PC-3 (cell line): ENCODE results near the gene SEC23B.
"Not testable (repeated sequence)": the region's sequence is repeated elsewhere in the genome, so short reads cannot be mapped to it uniquely, and the experiment has no call there.

Source experiments
- CTCF ChIP-seq: fragments of 300-600 bp; sonication (generic); conservative IDR thresholded peaks from 2 replicates; pipeline ENCODE4 v1.5.1; 2017; ENCODE audit warnings: antibody characterized with exemption, low read depth, mild to moderate bottlenecking, low read length
- EZH2 ChIP-seq: fragments of 300-600 bp; sonication (generic); IDR thresholded peaks from one replicate; pipeline ENCODE4 v1.6.1; 2017; ENCODE audit warnings: antibody characterized with exemption, mild to moderate bottlenecking, low read length; ENCODE audit not compliant: unreplicated experiment

- not testable (repeated sequence) for TF ChIP-seq CTCF, EZH2
Measured at GRCh38 chr20:18522066-18522465, 14.3 kb downstream of the SEC23B start.
